PFSK-1 (cell line): ENCODE results near the gene SEC23A.

ENCODE experiments used
- FOXP2 ChIP-seq: optimal IDR thresholded peaks from 2 replicates; pipeline ENCODE3; 2011; ENCODE audit warnings: borderline replicate concordance, control low read depth, inconsistent platforms; ENCODE audit not compliant: insufficient read depth; ENCODE audit errors: extremely low read length, extremely low read depth
- POLR2AphosphoS5 ChIP-seq: IDR thresholded peaks from 2 replicates; pipeline ENCODE4 v1.6.1; 2012; ENCODE audit warnings: low read depth, mild to moderate bottlenecking, control low read depth, low read length, moderate library complexity
- REST ChIP-seq, 2 experiments: IDR thresholded peaks; 2 replicates each; pipeline versions ENCODE4 v1.6.1 to v1.8.0; 2011 to 2012; ENCODE audit warnings: low read depth in 2 of 2, low read length in 2 of 2, control low read depth in 1 of 2, inconsistent platforms in 1 of 2, mild to moderate bottlenecking in 1 of 2, moderate library complexity in 1 of 2; ENCODE audit not compliant: insufficient read depth in 1 of 2
- SIN3A ChIP-seq: IDR thresholded peaks from 2 replicates; pipeline ENCODE4 v1.6.1; 2012; ENCODE audit warnings: mild to moderate bottlenecking, low read length, moderate library complexity, borderline replicate concordance; ENCODE audit not compliant: insufficient read depth
- TAF1 ChIP-seq: IDR thresholded peaks from 2 replicates; pipeline ENCODE4 v1.6.1; 2012; ENCODE audit warnings: low read length, control low read depth, borderline replicate concordance; ENCODE audit not compliant: insufficient read depth

SEC23A gene

GRCh38 chr14:39108791-39109190 is 5.8 kb upstream of the SEC23A start:
- TF ChIP-seq POLR2AphosphoS5 (no peak), TAF1 (no peak), FOXP2 (no peak), SIN3A (no peak), REST (IDR thresholded peaks at IDR 0.05; ENCODE audit: insufficient read depth in 1 of 2, low read depth in 2 of 2, low read length in 2 of 2) (no peak)

- TF ChIP-seq REST (IDR thresholded peaks at IDR 0.05; ENCODE audit: insufficient read depth in 1 of 2, low read depth in 2 of 2, low read length in 2 of 2) (no peak), POLR2AphosphoS5 (no peak), FOXP2 (no peak), TAF1 (no peak), SIN3A (no peak)
Observed at GRCh38 chr14:39107591-39107996, 4.6 kb upstream of the SEC23A start.

DNA sequence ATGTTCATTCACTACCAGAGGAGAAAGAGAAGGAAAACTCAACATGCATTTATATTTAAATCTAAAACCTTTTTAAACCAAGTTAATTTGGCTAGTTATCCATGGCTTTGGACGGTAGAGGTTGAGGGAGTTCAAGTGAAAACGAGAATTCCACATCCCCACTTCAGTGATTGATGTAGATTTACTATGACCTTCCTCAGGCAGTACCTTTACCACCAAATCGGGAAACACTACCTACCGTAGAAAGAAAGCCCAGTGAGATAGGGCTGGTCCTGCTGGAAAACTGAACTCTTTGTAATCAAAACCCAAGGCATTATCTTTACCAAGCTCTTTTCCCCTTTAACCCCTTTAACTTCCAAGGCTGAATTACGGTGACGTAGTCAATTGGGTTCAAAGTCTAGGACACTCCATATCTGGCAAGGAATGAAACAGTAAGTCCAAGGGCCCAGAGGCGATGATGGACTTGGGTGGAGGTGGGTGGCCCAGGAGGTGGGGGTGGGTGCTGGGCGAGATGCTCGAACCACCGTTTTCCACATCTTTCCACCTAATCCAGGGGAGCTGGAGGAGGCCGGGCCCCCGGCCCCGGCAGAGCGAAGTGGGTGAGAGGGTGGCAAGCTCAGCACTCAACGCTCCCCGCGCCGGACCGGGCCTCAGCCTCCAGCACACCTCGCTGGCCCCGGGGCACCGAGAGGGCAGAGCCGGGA is 618 bp downstream of the SEC23A start:
- TF ChIP-seq FOXP2 (no peak), SIN3A (no peak), TAF1 (no peak), POLR2AphosphoS5 (no peak), REST (IDR thresholded peaks at IDR 0.05; ENCODE audit: insufficient read depth in 1 of 2, low read depth in 2 of 2, low read length in 2 of 2) (no peak)

DNA sequence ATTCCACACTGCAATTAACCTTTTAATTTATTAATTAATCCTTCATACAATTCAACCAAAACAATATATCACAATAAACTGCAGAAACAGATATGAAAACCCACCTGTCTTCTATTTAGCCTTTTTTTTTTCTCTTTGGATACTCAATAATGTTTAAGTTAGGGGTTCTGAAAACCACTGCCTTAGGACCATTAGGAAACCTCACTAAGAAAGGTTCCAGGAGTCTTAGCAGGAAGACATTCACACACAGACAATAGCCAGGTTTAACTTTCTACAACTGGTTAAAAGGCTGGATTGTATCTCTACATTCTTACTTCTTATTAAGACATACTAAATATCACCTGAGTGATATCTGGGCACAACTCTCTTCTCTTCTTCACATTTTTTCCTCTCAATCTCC is 3.3 kb downstream of the SEC23A start:
- TF ChIP-seq TAF1 (no peak), SIN3A (no peak), POLR2AphosphoS5 (no peak), REST (IDR thresholded peaks at IDR 0.05; ENCODE audit: insufficient read depth in 1 of 2, low read depth in 2 of 2, low read length in 2 of 2) (no peak), FOXP2 (no peak)

DNA sequence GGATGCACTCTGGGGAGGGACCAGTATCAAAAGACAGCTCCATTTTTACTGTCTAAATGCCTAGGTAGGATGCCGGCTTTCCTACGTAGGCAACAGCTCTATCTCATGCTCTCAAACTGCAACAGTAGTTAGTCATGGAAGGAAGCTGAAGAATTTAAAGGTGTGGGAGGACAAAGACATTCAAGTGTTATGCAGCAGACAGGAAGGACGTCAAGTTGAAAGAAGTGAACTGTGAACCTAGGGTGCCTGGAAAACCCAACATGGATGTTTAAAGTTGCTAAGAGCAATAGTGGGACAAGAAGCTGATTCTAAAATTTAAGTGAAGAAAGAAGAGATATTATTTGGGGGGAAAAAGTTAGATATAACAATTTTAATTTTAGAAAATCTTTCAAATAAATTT is 5.9 kb downstream of the SEC23A start:
- TF ChIP-seq REST (IDR thresholded peaks at IDR 0.05; ENCODE audit: insufficient read depth in 1 of 2, low read depth in 2 of 2, low read length in 2 of 2) = no peak
- no peak for TF ChIP-seq TAF1
- TF ChIP-seq POLR2AphosphoS5 = no peak
- no peak for TF ChIP-seq SIN3A
- TF ChIP-seq FOXP2 = no peak
